NCI-H524 treated with DMSO at 0.1 percent for 48 hours (cell line): Measurements from ENCODE around the gene VWA8.

Experiments
- DNase-seq: peaks from one replicate; lab custom pipeline; 2025; lab: John Stamatoyannopoulos, UW

Gene VWA8

GRCh38 chr13:41613984-41614661, 346.8 kb downstream of the VWA8 start:
- DNase-seq, result no peak

- DNase-seq, result no peak
These were observed 347.4 kb downstream of the VWA8 start for GRCh38 chr13:41613471-41613870.

- DNase-seq, result no peak
These were observed 349.5 kb downstream of the VWA8 start for GRCh38 chr13:41611385-41611784.

- DNase-seq, result no peak
These were observed 350.5 kb downstream of the VWA8 start for GRCh38 chr13:41610404-41610803.

GRCh38 chr13:41609828-41610227, 351.1 kb downstream of the VWA8 start:
- DNase-seq, result no peak

GRCh38 chr13:41608839-41609177, 352.1 kb downstream of the VWA8 start:
- no peak for DNase-seq

GRCh38 chr13:41608111-41608838, 352.6 kb downstream of the VWA8 start:
- no peak for DNase-seq

- no peak for DNase-seq
These were observed 354.3 kb downstream of the VWA8 start for GRCh38 chr13:41606646-41607045.

GRCh38 chr13:41605319-41606285, 355.3 kb downstream of the VWA8 start:
- no peak for DNase-seq

- no peak for DNase-seq
These were observed 357.0 kb downstream of the VWA8 start for GRCh38 chr13:41603917-41604316.

- DNase-seq, result no peak
These were observed 359.0 kb downstream of the VWA8 start for GRCh38 chr13:41601718-41602445.

GRCh38 chr13:41599619-41600018, 361.3 kb downstream of the VWA8 start:
- DNase-seq, result no peak

- DNase-seq, result no peak
These were observed 363.4 kb downstream of the VWA8 start for GRCh38 chr13:41597348-41598041.

- no peak for DNase-seq
These were observed 364.7 kb downstream of the VWA8 start for GRCh38 chr13:41596190-41596589.

- no peak for DNase-seq
These were observed 365.6 kb downstream of the VWA8 start for GRCh38 chr13:41595298-41595697.

- DNase-seq, result no peak
These were observed 370.3 kb downstream of the VWA8 start for GRCh38 chr13:41590643-41591042.

GRCh38 chr13:41590122-41590521, 370.8 kb downstream of the VWA8 start:
- DNase-seq, result no peak

- DNase-seq, result no peak
These were observed 371.5 kb downstream of the VWA8 start for GRCh38 chr13:41589434-41589833.

- no peak for DNase-seq
These were observed 372.0 kb downstream of the VWA8 start for GRCh38 chr13:41588899-41589298.

GRCh38 chr13:41588448-41588847, 372.5 kb downstream of the VWA8 start:
- DNase-seq, result no peak

GRCh38 chr13:41587490-41587889, 373.4 kb downstream of the VWA8 start:
- DNase-seq, result no peak
